ENCODE measurements around the gene C16orf96. TPM values are rescaled to one million over a fixed set of nuclear protein-coding genes. Genes with fewer than 3 reads are reported as not detected.

Gene C16orf96
- total and polyA plus RNA-seq, 4 donors: 0.06 to 0.25 (median 0.08) TPM

GRCh38 chr16:4594433-4595410 is 38.6 kb downstream of the C16orf96 start:
- Histone ChIP-seq H3K9me3 (ENCODE audit: control insufficient read depth in 4 of 4, low read length in 3 of 4) (no peaks in the 10 kb centered on the region), H3K27ac (ENCODE audit: low read depth in 1 of 2, low read length in 2 of 2) (no peak overlapping the region), H3K36me3 (ENCODE audit: control insufficient read depth in 4 of 4, insufficient read depth in 3 of 4, low read depth in 1 of 4, low read length in 3 of 4) (no peaks in the 10 kb centered on the region), H3K4me1 (ENCODE audit: control insufficient read depth in 4 of 4, insufficient read depth in 4 of 4, low read length in 3 of 4) (peaks cover 0 to 4% (median 0%) of the 10 kb centered on the region in 4 donors), H3K27me3 (ENCODE audit: control insufficient read depth in 4 of 4, insufficient read depth in 4 of 4, low read length in 3 of 4) (no peaks in the 10 kb centered on the region), H3K4me3 (ENCODE audit: low read depth in 1 of 3, low read length in 3 of 3) (no peak overlapping the region), H3K9ac (ENCODE audit: low read depth in 1 of 2, low read length in 2 of 2) (no peak overlapping the region)
- WGBS: 92% methylated on average over 38 of the region's 38 CpGs
- no peak for DNase-seq (ENCODE audit: low spot score)
- no peak for TF ChIP-seq GABPA (IDR thresholded peaks at IDR 0.05 in 1 of 2, conservative IDR thresholded peaks at IDR 0.05 in 1 of 2)
- no peak for TF ChIP-seq HNF4G (IDR thresholded peaks at IDR 0.05)
- TF ChIP-seq FOXA2 (IDR thresholded peaks at IDR 0.05): no peak
- no peak for TF ChIP-seq SP1 (IDR thresholded peaks at IDR 0.05)
- TF ChIP-seq NR2F2 (IDR thresholded peaks at IDR 0.05): no peak
- no peak for TF ChIP-seq ZBTB33 (IDR thresholded peaks at IDR 0.05)
- TF ChIP-seq ATF3 (IDR thresholded peaks at IDR 0.05): no peak
- TF ChIP-seq YY1 (IDR thresholded peaks at IDR 0.05): no peak
- TF ChIP-seq TAF1 (conservative IDR thresholded peaks at IDR 0.05): no peak
- TF ChIP-seq CTCF (IDR thresholded peaks at IDR 0.05; ENCODE audit: low read depth, low read length, missing input control): no peak
- no peak for TF ChIP-seq FOXA1 (IDR thresholded peaks at IDR 0.05)
- TF ChIP-seq EGR1 (IDR thresholded peaks at IDR 0.05; ENCODE audit: low read depth in 2 of 2): no peak
- TF ChIP-seq RAD21 (IDR thresholded peaks at IDR 0.05): no peak

- H3K9me3 ChIP-seq (ENCODE audit: control insufficient read depth in 4 of 4, low read length in 3 of 4): no peaks in the 10 kb centered on the region
- TF ChIP-seq FOXA1 (IDR thresholded peaks at IDR 0.05): no peak
- TF ChIP-seq ZBTB33 (IDR thresholded peaks at IDR 0.05): no peak
- no peak for TF ChIP-seq CTCF (IDR thresholded peaks at IDR 0.05; ENCODE audit: low read depth, low read length, missing input control)
- TF ChIP-seq MAX (IDR thresholded peaks at IDR 0.05): no peak
- TF ChIP-seq GABPA (IDR thresholded peaks at IDR 0.05 in 1 of 2, conservative IDR thresholded peaks at IDR 0.05 in 1 of 2): no peak
- no peak for TF ChIP-seq ATF3 (IDR thresholded peaks at IDR 0.05)
- TF ChIP-seq TAF1 (conservative IDR thresholded peaks at IDR 0.05): no peak
- no peak overlapping the region for H3K4me3 ChIP-seq (ENCODE audit: low read depth in 1 of 3, low read length in 3 of 3)
- DNase-seq (ENCODE audit: low spot score): no peak
- 38% methylated on average over 9 of the region's 9 CpGs for WGBS
- H3K4me1 ChIP-seq (ENCODE audit: control insufficient read depth in 4 of 4, insufficient read depth in 4 of 4, low read length in 3 of 4): peaks cover 0 to 8% (median 0%) of the 10 kb centered on the region in 4 donors
- no peak overlapping the region for H3K27ac ChIP-seq (ENCODE audit: low read depth in 1 of 2, low read length in 2 of 2)
- H3K9ac ChIP-seq (ENCODE audit: low read depth in 1 of 2, low read length in 2 of 2): no peak overlapping the region
- H3K27me3 ChIP-seq (ENCODE audit: control insufficient read depth in 4 of 4, insufficient read depth in 4 of 4, low read length in 3 of 4): no peaks in the 10 kb centered on the region
- H3K36me3 ChIP-seq (ENCODE audit: control insufficient read depth in 4 of 4, insufficient read depth in 3 of 4, low read depth in 1 of 4, low read length in 3 of 4): no peaks in the 10 kb centered on the region
These were observed 41.0 kb downstream of the C16orf96 start for GRCh38 chr16:4597174-4597573.

Data from liver (tissue), 9 donors.